Gastrocnemius medialis (tissue), 4 donors: ENCODE measurements around the gene ORC4. TPM values are rescaled to one million over a fixed set of nuclear protein-coding genes. Genes with fewer than 3 reads are reported as not detected.

Source experiments
- ATAC-seq, 2 donors: fragments of 150-250 bp; one replicate each; pipeline ENCODE4 v1.9.1; 2016
- DNase-seq, 2 donors: peaks; one replicate each; pipeline ENCODE4 v3.0.0-alpha.2; 2019
- H3K27ac ChIP-seq, 4 donors: fragments of 200-600 bp; sonication (generic); 1 replicate in 1 of 4; 2 replicates in 3 of 4; pipeline ENCODE4 v1.5.1; 2016 to 2018; ENCODE audit warnings: mild to moderate bottlenecking in 2 of 4, moderate library complexity in 1 of 4
- H3K27me3 ChIP-seq, 3 donors: fragments of 200-600 bp; sonication (generic) in 2 of 3; 1 replicate in 1 of 3; 2 replicates in 2 of 3; pipeline versions ENCODE4 v1.5.1 to v1.6.0; 2016 to 2019; ENCODE audit warnings: mild to moderate bottlenecking in 1 of 3, moderate library complexity in 1 of 3
- H3K36me3 ChIP-seq, 2 donors: fragments of 200-600 bp; sonication (generic) in 1 of 2; one replicate each; pipeline ENCODE4 v1.5.1; 2017 to 2018
- H3K4me1 ChIP-seq, 2 donors: fragments of 200-600 bp; sonication (generic) in 1 of 2; one replicate each; pipeline ENCODE4 v1.5.1; 2016 to 2017; ENCODE audit warnings: mild to moderate bottlenecking in 2 of 2
- H3K4me3 ChIP-seq, 4 donors: fragments of 200-600 bp; sonication (generic) in 3 of 4; 1 replicate in 1 of 4; 2 replicates in 3 of 4; pipeline ENCODE4 v1.5.1; 2016 to 2019; ENCODE audit warnings: mild to moderate bottlenecking in 2 of 4
- H3K9me3 ChIP-seq, 3 donors: fragments of 200-600 bp; sonication (generic) in 2 of 3; 1 replicate in 1 of 3; 2 replicates in 2 of 3; pipeline ENCODE4 v1.5.1; 2016 to 2019
- CTCF ChIP-seq, 5 experiments: fragments of 450-650 bp in 3 of 5; fragments of 200-600 bp in 2 of 5; sonication (generic) in 2 of 5; IDR thresholded peaks in 4 of 5; conservative IDR thresholded peaks in 1 of 5; 1 replicate in 4 of 5; 2 replicates in 1 of 5; pipeline ENCODE4 v1.5.1; 2016 to 2019; ENCODE audit warnings: antibody characterized with exemption in 5 of 5, mild to moderate bottlenecking in 3 of 5, moderate library complexity in 3 of 5
- POLR2A ChIP-seq, 2 donors: fragments of 450-650 bp; IDR thresholded peaks; one replicate each; pipeline ENCODE4 v1.6.1; 2017; ENCODE audit warnings: antibody characterized with exemption in 2 of 2, mild to moderate bottlenecking in 2 of 2, moderate library complexity in 2 of 2
- in situ Hi-C, 4 donors: fragments of 200-750 bp; cut with MboI; loops; one replicate each; pipeline versions ENCODE4 v1.15.0 to v1.8.0; 2017; ENCODE audit warnings: low sequenced_read_pairs in 4 of 4
- intact Hi-C: fragments of 100-400 bp; cut with DNase I; formaldehyde crosslinking; loops from one replicate; pipeline ENCODE4 v1.15.1; 2023; ENCODE audit warnings: low total_unique reads
- total RNA-seq, 4 donors: library from RNA; depleted of rRNA; stranded (reverse); fragments of >200 nt; gene quantifications; one replicate each; pipeline versions ENCODE4 v1.1.0 to v1.2.3, GENCODE V29; 2016

ORC4 gene
- total RNA-seq, 4 donors from 2014 or later: 34.8 to 51.8 (median 43.1) TPM

DNA sequence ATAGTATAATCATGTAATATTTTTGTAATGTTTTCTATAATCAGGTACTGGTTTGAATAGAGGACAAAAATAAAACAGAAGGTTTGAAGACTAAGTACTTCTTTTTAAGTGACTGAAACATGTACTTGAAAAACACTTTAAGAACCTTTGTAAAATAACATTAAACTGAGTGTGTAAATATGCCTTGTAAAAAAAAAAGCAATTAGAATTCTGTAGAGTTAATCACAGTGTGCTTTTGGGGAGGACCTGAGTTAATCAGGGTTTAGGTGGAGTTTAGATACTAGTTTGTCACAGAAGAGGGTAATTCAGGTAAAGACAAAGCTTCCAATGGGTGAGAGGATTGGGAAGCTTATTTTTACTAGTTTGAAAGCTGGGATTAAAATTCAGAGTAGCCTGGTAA is 10.6 kb upstream of the ORC4 start:
- ATAC-seq: no peak
- DNase-seq: no peak

GRCh38 chr2:148028781-148029180 is 8.2 kb upstream of the ORC4 start:
- Histone ChIP-seq H3K27me3 (no peaks in the 10 kb centered on the region), H3K36me3 (no peaks in the 10 kb centered on the region), H3K27ac (no peak overlapping the region), H3K4me1 (peaks cover 9 to 15% of the 10 kb centered on the region in 2 donors), H3K4me3 (no peak overlapping the region), H3K9me3 (no peaks in the 10 kb centered on the region)
- in situ Hi-C loops (no loop called here), intact Hi-C loops (loop anchor here (10.0 kb wide), 1 partner anchor 1556 kb away; the partner anchor contains the start of gene MMADHC)
- TF ChIP-seq CTCF (IDR thresholded peaks at IDR 0.05 in 4 of 5, conservative IDR thresholded peaks at IDR 0.05 in 1 of 5): no peak
- no peak for TF ChIP-seq POLR2A (IDR thresholded peaks at IDR 0.05)
- no peak for ATAC-seq
- DNase-seq: no peak

More for the DNA sequence above, 10.6 kb upstream of the ORC4 start:
- in situ Hi-C loops (no loop called here), intact Hi-C loops (no loop called here)
- Histone ChIP-seq H3K36me3 (no peaks in the 10 kb centered on the region), H3K9me3 (no peaks in the 10 kb centered on the region), H3K27ac (no peak overlapping the region), H3K4me3 (no peak overlapping the region), H3K27me3 (no peaks in the 10 kb centered on the region), H3K4me1 (peaks cover 6 to 21% of the 10 kb centered on the region in 2 donors)
- TF ChIP-seq CTCF (IDR thresholded peaks at IDR 0.05 in 4 of 5, conservative IDR thresholded peaks at IDR 0.05 in 1 of 5) (no peak), POLR2A (IDR thresholded peaks at IDR 0.05) (no peak)

GRCh38 chr2:148027822-148028221 is 7.3 kb upstream of the ORC4 start:
- Histone ChIP-seq H3K4me1 (peaks cover 17 to 23% of the 10 kb centered on the region in 2 donors), H3K4me3 (no peak overlapping the region), H3K27ac (no peak overlapping the region), H3K27me3 (no peaks in the 10 kb centered on the region), H3K36me3 (no peaks in the 10 kb centered on the region), H3K9me3 (no peaks in the 10 kb centered on the region)
- intact Hi-C loops (loop anchor here (10.0 kb wide), 1 partner anchor 1557 kb away; the partner anchor contains the start of gene MMADHC), in situ Hi-C loops (no loop called here)
- TF ChIP-seq POLR2A (IDR thresholded peaks at IDR 0.05) (no peak), CTCF (IDR thresholded peaks at IDR 0.05 in 4 of 5, conservative IDR thresholded peaks at IDR 0.05 in 1 of 5) (no peak)
- no peak for ATAC-seq
- no peak for DNase-seq

- H3K4me1 ChIP-seq: peaks cover 25 to 26% of the 10 kb centered on the region in 2 donors
- no peak overlapping the region for H3K27ac ChIP-seq
- ATAC-seq (no peak), DNase-seq (no peak)
- no peaks in the 10 kb centered on the region for H3K36me3 ChIP-seq
- H3K4me3 ChIP-seq: no peak overlapping the region
- in situ Hi-C loops (no loop called here), intact Hi-C loops (loop anchor here (10.0 kb wide), 1 partner anchor 1558 kb away; the partner anchor contains the start of gene MMADHC)
- H3K9me3 ChIP-seq: no peaks in the 10 kb centered on the region
- no peaks in the 10 kb centered on the region for H3K27me3 ChIP-seq
- TF ChIP-seq CTCF (IDR thresholded peaks at IDR 0.05 in 4 of 5, conservative IDR thresholded peaks at IDR 0.05 in 1 of 5) (no peak), POLR2A (IDR thresholded peaks at IDR 0.05) (no peak)
Measured at GRCh38 chr2:148026573-148026972, 6.0 kb upstream of the ORC4 start.

DNA sequence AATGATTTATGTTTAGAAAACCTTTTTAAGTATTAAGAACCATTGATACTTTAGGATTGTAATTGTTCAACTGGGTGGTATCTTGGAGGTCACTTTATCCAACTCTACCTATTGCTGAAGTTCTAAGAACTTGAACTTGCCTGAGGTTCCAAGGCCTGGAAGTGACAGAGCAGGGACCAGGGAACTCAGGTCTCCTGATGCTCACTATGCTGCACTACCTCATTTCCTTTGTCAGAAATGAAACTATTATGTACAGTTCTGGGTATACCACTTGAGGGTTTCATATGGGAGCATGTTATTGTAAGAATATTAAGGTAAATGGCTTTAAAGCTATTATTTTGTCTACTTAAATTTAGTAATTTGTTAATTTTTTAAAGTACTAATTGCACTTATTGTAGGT is 3.3 kb upstream of the ORC4 start:
- no peak for ATAC-seq
- intact Hi-C loops: loop anchor here (10.0 kb wide), 1 partner anchor 1561 kb away; the partner anchor contains the start of gene MMADHC
- in situ Hi-C loops: no loop called here
- Histone ChIP-seq H3K4me1 (peaks cover 35 to 38% of the 10 kb centered on the region in 2 donors), H3K27ac (no peak overlapping the region), H3K9me3 (no peaks in the 10 kb centered on the region), H3K27me3 (no peaks in the 10 kb centered on the region), H3K36me3 (no peaks in the 10 kb centered on the region), H3K4me3 (no peak overlapping the region)
- DNase-seq: no peak
- no peak for TF ChIP-seq CTCF (IDR thresholded peaks at IDR 0.05 in 4 of 5, conservative IDR thresholded peaks at IDR 0.05 in 1 of 5)
- TF ChIP-seq POLR2A (IDR thresholded peaks at IDR 0.05): no peak
